ENCODE results near the gene CDK14.

CDK14 gene

GRCh38 chr7:90736316-90736715, 140.2 kb downstream of the CDK14 start:
- Histone ChIP-seq H3K9me2 (replicated peaks; ENCODE audit: low read depth, low read length) (no peaks in the 10 kb centered on the region), H4K20me1 (ENCODE audit: insufficient read depth, low read length, poor library complexity, severe bottlenecking) (no peaks in the 10 kb centered on the region), H3K4me1 (ENCODE audit: insufficient read depth, low read length, poor library complexity, severe bottlenecking) (no peaks in the 10 kb centered on the region), H3K36me3 (ENCODE audit: insufficient read depth, low read length) (no peaks in the 10 kb centered on the region), H3K4me2 (ENCODE audit: low read depth, low read length, poor library complexity, severe bottlenecking) (no peak overlapping the region), H3K4me3 (ENCODE audit: low read length, poor library complexity, severe bottlenecking) (no peak overlapping the region), H3K9ac (ENCODE audit: low read depth, low read length, poor library complexity, severe bottlenecking) (no peak overlapping the region), H3K9me3 (ENCODE audit: insufficient read depth, low read depth, low read length) (no peaks in the 10 kb centered on the region; the same call in 1 of the 2 replicates), H3K27me3 (ENCODE audit: insufficient read depth, low read length, poor library complexity, severe bottlenecking) (no peaks in the 10 kb centered on the region), H3K79me2 (ENCODE audit: insufficient read depth, low read length) (no peaks in the 10 kb centered on the region), H2AFZ (ENCODE audit: low read length) (no peak overlapping the region), H3F3A (ENCODE audit: low read depth) (no peaks in the 10 kb centered on the region)
- TF ChIP-seq, protein P1, sequence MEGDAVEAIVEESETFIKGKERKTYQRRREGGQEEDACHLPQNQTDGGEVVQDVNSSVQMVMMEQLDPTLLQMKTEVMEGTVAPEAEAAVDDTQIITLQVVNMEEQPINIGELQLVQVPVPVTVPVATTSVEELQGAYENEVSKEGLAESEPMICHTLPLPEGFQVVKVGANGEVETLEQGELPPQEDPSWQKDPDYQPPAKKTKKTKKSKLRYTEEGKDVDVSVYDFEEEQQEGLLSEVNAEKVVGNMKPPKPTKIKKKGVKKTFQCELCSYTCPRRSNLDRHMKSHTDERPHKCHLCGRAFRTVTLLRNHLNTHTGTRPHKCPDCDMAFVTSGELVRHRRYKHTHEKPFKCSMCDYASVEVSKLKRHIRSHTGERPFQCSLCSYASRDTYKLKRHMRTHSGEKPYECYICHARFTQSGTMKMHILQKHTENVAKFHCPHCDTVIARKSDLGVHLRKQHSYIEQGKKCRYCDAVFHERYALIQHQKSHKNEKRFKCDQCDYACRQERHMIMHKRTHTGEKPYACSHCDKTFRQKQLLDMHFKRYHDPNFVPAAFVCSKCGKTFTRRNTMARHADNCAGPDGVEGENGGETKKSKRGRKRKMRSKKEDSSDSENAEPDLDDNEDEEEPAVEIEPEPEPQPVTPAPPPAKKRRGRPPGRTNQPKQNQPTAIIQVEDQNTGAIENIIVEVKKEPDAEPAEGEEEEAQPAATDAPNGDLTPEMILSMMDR (conservative IDR thresholded peaks at IDR 0.05; ENCODE audit: low read length) = no peak
- TF ChIP-seq EZH2phosphoT487 (IDR thresholded peaks at IDR 0.05; ENCODE audit: borderline replicate concordance) = no peak

DNA sequence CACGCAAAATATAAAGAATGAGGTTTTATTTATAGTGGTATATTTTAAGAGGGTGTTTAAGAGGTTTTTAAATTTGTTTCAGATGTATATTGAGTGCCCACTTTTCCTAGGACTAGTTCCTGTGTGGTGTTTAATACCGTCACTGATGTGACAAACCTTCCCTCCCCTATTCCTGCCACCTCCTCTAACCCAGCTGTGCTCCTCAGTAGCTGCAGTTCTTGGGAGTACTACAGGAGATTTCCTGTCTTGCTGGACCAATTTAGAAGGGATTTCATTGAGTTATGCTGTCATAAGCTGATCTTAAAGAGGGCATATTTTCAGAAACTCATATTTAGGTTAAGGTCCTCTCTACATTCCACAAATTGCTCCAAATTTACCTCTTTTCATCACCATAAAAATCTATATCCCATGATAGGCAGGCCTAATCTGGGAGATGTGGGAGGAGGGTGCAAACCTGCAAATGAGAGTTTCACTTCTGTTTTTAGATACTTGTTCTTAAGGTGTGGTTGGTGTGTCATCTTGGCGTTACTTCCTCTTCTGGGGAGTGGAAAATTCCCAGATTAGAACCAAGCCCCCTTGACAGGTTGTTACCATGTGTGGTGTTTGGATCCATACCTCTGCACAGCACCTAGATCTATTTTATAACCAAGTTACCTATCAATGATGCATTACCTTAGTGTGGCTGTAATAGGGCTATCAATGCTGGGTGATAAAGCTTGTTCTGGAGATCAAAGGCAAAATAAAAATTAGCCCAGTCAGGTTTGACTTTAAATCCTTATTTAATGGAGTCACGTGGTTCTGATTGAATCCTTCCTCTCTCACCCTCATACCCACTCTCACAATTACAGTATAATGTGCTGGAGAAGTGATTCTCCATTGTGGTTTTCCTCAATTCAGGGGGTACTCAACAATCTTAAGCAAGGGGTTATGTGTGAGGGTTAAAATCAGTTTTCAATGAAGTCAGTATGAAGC, 141.1 kb downstream of the CDK14 start:
- Histone ChIP-seq H3F3A (ENCODE audit: low read depth) (no peaks in the 10 kb centered on the region), H3K9me2 (replicated peaks; ENCODE audit: low read depth, low read length) (no peaks in the 10 kb centered on the region), H3K9me3 (ENCODE audit: insufficient read depth, low read depth, low read length) (no peaks in the 10 kb centered on the region; the same call in 1 of the 2 replicates), H3K4me3 (ENCODE audit: low read length, poor library complexity, severe bottlenecking) (no peak overlapping the region), H3K36me3 (ENCODE audit: insufficient read depth, low read length) (no peaks in the 10 kb centered on the region), H3K4me1 (ENCODE audit: insufficient read depth, low read length, poor library complexity, severe bottlenecking) (no peaks in the 10 kb centered on the region), H3K79me2 (ENCODE audit: insufficient read depth, low read length) (no peaks in the 10 kb centered on the region), H3K9ac (ENCODE audit: low read depth, low read length, poor library complexity, severe bottlenecking) (no peak overlapping the region), H3K4me2 (ENCODE audit: low read depth, low read length, poor library complexity, severe bottlenecking) (no peak overlapping the region), H2AFZ (ENCODE audit: low read length) (no peak overlapping the region), H4K20me1 (ENCODE audit: insufficient read depth, low read length, poor library complexity, severe bottlenecking) (no peaks in the 10 kb centered on the region), H3K27me3 (ENCODE audit: insufficient read depth, low read length, poor library complexity, severe bottlenecking) (no peaks in the 10 kb centered on the region)
- TF ChIP-seq, protein P1 (conservative IDR thresholded peaks at IDR 0.05; ENCODE audit: low read length) = no peak
- TF ChIP-seq EZH2phosphoT487 (IDR thresholded peaks at IDR 0.05; ENCODE audit: borderline replicate concordance) = no peak

GRCh38 chr7:90738249-90738648, 142.1 kb downstream of the CDK14 start:
- Histone ChIP-seq H3K27me3 (ENCODE audit: insufficient read depth, low read length, poor library complexity, severe bottlenecking) (no peaks in the 10 kb centered on the region), H4K20me1 (ENCODE audit: insufficient read depth, low read length, poor library complexity, severe bottlenecking) (no peaks in the 10 kb centered on the region), H3K79me2 (ENCODE audit: insufficient read depth, low read length) (no peaks in the 10 kb centered on the region), H3K4me1 (ENCODE audit: insufficient read depth, low read length, poor library complexity, severe bottlenecking) (no peaks in the 10 kb centered on the region), H3K9me2 (replicated peaks; ENCODE audit: low read depth, low read length) (no peaks in the 10 kb centered on the region), H2AFZ (ENCODE audit: low read length) (no peak overlapping the region), H3K9me3 (ENCODE audit: insufficient read depth, low read depth, low read length) (no peaks in the 10 kb centered on the region; the same call in 1 of the 2 replicates), H3K9ac (ENCODE audit: low read depth, low read length, poor library complexity, severe bottlenecking) (no peak overlapping the region), H3K36me3 (ENCODE audit: insufficient read depth, low read length) (no peaks in the 10 kb centered on the region), H3K4me3 (ENCODE audit: low read length, poor library complexity, severe bottlenecking) (no peak overlapping the region), H3K4me2 (ENCODE audit: low read depth, low read length, poor library complexity, severe bottlenecking) (no peak overlapping the region), H3F3A (ENCODE audit: low read depth) (no peaks in the 10 kb centered on the region)
- TF ChIP-seq, protein P1 (conservative IDR thresholded peaks at IDR 0.05; ENCODE audit: low read length) = no peak
- no peak for TF ChIP-seq EZH2phosphoT487 (IDR thresholded peaks at IDR 0.05; ENCODE audit: borderline replicate concordance)

Measured in Loucy (cell line).